Activated CD8-positive, alpha-beta memory T cell treated with anti-CD3 and anti-CD28 coated beads for 24 hours (primary cell): ENCODE results near the gene ZDHHC22.

ENCODE experiments used
- DNase-seq: peaks from one replicate; pipeline ENCODE4 v3.0.0-alpha.2; 2020

The ZDHHC22 gene

GRCh38 chr14:77102154-77102553 lies 39.4 kb downstream of the ZDHHC22 start:
- no peak for DNase-seq

- DNase-seq, result no peak
These were observed 40.6 kb downstream of the ZDHHC22 start for GRCh38 chr14:77100961-77101360.

- no peak for DNase-seq
These were observed 42.0 kb downstream of the ZDHHC22 start for GRCh38 chr14:77099425-77100167.

- DNase-seq, result no peak
These were observed 42.9 kb downstream of the ZDHHC22 start for GRCh38 chr14:77098529-77099353.

GRCh38 chr14:77097700-77098528 lies 43.7 kb downstream of the ZDHHC22 start, which contains the start of gene CIPC:
Gene CIPC (plus strand): TSS chr14:77098258. CDS start chr14:77105709, 7,451 bp downstream.
- peak; percentile 99 for DNase-seq

- no peak for DNase-seq
These were observed 44.4 kb downstream of the ZDHHC22 start for GRCh38 chr14:77097006-77097699.

GRCh38 chr14:77094672-77095284 lies 46.8 kb downstream of the ZDHHC22 start:
- DNase-seq, result peak; percentile 83

GRCh38 chr14:77092676-77093075 lies 48.9 kb downstream of the ZDHHC22 start:
- no peak for DNase-seq

- DNase-seq, result no peak
These were observed 50.1 kb downstream of the ZDHHC22 start for GRCh38 chr14:77091518-77091917.

- DNase-seq, result no peak
These were observed 52.9 kb downstream of the ZDHHC22 start for GRCh38 chr14:77088645-77089044.

GRCh38 chr14:77088219-77088618 lies 53.4 kb downstream of the ZDHHC22 start:
- no peak for DNase-seq

- no peak for DNase-seq
These were observed 54.0 kb downstream of the ZDHHC22 start for GRCh38 chr14:77087631-77088030.

GRCh38 chr14:77086951-77087350 lies 54.6 kb downstream of the ZDHHC22 start:
- DNase-seq, result no peak

GRCh38 chr14:77086017-77086727 lies 55.4 kb downstream of the ZDHHC22 start:
- no peak for DNase-seq

GRCh38 chr14:77085538-77085937 lies 56.1 kb downstream of the ZDHHC22 start:
- DNase-seq, result no peak

GRCh38 chr14:77084985-77085384 lies 56.6 kb downstream of the ZDHHC22 start:
- no peak for DNase-seq

GRCh38 chr14:77083082-77083481 lies 58.5 kb downstream of the ZDHHC22 start:
- no peak for DNase-seq

GRCh38 chr14:77082356-77082755 lies 59.2 kb downstream of the ZDHHC22 start:
- DNase-seq, result no peak
